22Rv1 (cell line): ENCODE measurements around the gene RPL36.

Source experiments
- CTCF ChIP-seq: fragments of 450-650 bp; IDR thresholded peaks from 2 replicates; pipeline ENCODE4 v1.5.1; 2017; ENCODE audit warnings: mild to moderate bottlenecking
- ZFX ChIP-seq: fragments of 450-650 bp; IDR thresholded peaks from 2 replicates; pipeline ENCODE4 v1.6.1; 2017; ENCODE audit warnings: antibody characterized with exemption, borderline replicate concordance

DNA sequence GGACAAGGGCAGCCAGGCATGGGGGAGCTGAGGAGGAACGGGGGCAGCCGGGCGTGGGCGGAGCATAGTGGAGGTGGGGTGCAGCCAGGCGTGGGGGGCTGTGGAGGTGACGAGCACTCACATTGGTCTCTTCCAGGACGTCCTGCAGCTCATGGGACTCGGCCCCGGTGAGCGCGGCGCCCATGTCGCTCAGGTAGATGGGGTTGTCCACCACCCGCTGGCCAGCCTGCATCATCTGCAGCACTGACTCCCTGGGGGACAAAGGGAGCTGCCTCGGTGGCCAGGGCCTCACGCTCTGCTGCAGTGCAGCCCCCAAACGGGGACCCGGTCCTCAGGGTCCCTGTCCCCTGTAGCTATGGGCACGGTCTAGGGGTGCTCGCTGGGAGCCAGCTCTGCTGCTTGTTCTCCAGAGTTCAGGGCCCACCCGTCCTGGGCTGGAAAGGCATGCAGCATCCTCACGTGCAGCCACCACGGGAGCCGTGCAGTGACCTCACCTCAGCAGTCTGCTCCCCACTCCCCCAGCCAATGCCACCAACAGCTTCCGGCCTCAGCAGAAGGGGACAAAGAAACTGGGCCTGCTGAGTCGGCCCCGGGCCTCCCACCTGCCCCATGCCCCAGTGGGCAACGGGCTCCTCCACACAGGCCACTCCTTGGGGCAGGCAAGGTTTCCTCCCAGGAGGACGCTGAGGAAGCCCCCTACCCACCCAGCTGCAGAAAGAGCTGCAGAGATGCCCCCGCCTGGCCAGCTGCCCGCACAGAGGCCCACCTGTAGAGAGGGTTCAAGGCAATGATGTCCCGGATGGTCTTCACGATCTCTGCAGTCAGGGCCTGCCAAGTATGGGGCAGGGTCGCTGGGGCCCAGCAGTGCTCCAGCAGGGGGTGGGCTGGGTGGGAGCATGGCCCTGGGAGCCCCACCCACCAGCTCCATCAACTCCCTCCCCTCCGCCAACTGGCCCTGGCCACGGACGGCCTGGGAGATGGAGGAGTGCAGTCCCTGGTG is 17.8 kb downstream of the RPL36 start:
- TF ChIP-seq CTCF (no peak), ZFX (no peak)
